NB4 (cell line): ENCODE results near the gene FDX2.

Experiments
- MYC ChIP-seq: IDR thresholded peaks from 2 replicates; pipeline ENCODE4 v1.6.1; 2011; ENCODE audit warnings: low read depth, low read length
- POLR2A ChIP-seq: IDR thresholded peaks from 2 replicates; pipeline ENCODE4 v1.6.1; 2011; ENCODE audit warnings: mild to moderate bottlenecking; ENCODE audit not compliant: insufficient read length; ENCODE audit errors: extremely low read depth
- TF ChIP-seq, protein P1 (sequence below): IDR thresholded peaks from one replicate; pipeline ENCODE4 v1.5.1; 2012; ENCODE audit warnings: low read depth, low read length

GRCh38 chr19:10361569-10362011 lies 45.8 kb upstream of the FDX2 start:
- TF ChIP-seq, protein P1, sequence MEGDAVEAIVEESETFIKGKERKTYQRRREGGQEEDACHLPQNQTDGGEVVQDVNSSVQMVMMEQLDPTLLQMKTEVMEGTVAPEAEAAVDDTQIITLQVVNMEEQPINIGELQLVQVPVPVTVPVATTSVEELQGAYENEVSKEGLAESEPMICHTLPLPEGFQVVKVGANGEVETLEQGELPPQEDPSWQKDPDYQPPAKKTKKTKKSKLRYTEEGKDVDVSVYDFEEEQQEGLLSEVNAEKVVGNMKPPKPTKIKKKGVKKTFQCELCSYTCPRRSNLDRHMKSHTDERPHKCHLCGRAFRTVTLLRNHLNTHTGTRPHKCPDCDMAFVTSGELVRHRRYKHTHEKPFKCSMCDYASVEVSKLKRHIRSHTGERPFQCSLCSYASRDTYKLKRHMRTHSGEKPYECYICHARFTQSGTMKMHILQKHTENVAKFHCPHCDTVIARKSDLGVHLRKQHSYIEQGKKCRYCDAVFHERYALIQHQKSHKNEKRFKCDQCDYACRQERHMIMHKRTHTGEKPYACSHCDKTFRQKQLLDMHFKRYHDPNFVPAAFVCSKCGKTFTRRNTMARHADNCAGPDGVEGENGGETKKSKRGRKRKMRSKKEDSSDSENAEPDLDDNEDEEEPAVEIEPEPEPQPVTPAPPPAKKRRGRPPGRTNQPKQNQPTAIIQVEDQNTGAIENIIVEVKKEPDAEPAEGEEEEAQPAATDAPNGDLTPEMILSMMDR: no peak
- TF ChIP-seq POLR2A (no peak), MYC (no peak)
